ENCODE data around the gene ENO2. TPM values are rescaled to one million over a fixed set of nuclear protein-coding genes. Genes with fewer than 3 reads are reported as not detected.

ENO2 gene
- total and polyA plus RNA-seq, 2 donors from 2014 or later = 10.3 to 35.7 TPM

DNA sequence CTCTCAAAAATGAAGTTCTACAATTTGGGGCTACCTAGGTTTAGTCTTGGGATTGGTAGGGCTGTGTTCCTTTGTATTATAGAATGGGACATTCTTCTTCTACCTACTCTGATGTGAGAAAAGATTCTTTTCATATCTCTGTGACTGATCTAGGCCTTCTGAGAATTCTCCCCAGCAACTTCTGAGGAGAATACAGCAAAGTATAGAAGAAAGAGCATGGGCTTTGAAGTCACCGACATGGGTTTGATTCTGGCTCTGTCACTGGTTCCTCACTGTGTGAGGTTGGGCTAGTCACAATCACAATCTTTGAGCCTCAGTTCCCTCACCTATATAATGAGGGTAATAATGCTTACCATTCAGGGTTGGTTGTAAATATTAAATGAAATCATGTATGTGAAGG is 18.4 kb downstream of the ENO2 start:
- H3K36me3 ChIP-seq (ENCODE audit: control insufficient read depth in 2 of 3, insufficient read depth in 3 of 3, low read length in 3 of 3) = peaks cover 2 to 10% (median 3%) of the 10 kb centered on the region in 3 donors
- FAIRE-seq = no peak
- no peaks in the 10 kb centered on the region for H3K9me3 ChIP-seq (ENCODE audit: control insufficient read depth in 2 of 3, insufficient read depth in 1 of 3, low read length in 3 of 3)
- H3K27me3 ChIP-seq (ENCODE audit: control insufficient read depth, insufficient read depth, low read length) = no peaks in the 10 kb centered on the region
- intact Hi-C loops (cut with DNase I) = no loop called here
- TF ChIP-seq, protein P1, sequence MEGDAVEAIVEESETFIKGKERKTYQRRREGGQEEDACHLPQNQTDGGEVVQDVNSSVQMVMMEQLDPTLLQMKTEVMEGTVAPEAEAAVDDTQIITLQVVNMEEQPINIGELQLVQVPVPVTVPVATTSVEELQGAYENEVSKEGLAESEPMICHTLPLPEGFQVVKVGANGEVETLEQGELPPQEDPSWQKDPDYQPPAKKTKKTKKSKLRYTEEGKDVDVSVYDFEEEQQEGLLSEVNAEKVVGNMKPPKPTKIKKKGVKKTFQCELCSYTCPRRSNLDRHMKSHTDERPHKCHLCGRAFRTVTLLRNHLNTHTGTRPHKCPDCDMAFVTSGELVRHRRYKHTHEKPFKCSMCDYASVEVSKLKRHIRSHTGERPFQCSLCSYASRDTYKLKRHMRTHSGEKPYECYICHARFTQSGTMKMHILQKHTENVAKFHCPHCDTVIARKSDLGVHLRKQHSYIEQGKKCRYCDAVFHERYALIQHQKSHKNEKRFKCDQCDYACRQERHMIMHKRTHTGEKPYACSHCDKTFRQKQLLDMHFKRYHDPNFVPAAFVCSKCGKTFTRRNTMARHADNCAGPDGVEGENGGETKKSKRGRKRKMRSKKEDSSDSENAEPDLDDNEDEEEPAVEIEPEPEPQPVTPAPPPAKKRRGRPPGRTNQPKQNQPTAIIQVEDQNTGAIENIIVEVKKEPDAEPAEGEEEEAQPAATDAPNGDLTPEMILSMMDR (IDR thresholded peaks at IDR 0.05; ENCODE audit: borderline replicate concordance, extremely low read depth, insufficient read depth) = no peak
- no peak overlapping the region for H3K27ac ChIP-seq (ENCODE audit: low read depth in 2 of 2, low read length in 2 of 2)
- no peak overlapping the region for H3K9ac ChIP-seq (ENCODE audit: low read length in 3 of 3)
- peaks cover 0 to 24% (median 18%) of the 10 kb centered on the region in 3 donors for H3K4me1 ChIP-seq (ENCODE audit: control insufficient read depth in 2 of 3, insufficient read depth in 2 of 3, low read depth in 1 of 3, low read length in 3 of 3)
- no peak for DNase-seq
- no peak overlapping the region for H3K4me3 ChIP-seq (ENCODE audit: low read length in 3 of 3)

DNA sequence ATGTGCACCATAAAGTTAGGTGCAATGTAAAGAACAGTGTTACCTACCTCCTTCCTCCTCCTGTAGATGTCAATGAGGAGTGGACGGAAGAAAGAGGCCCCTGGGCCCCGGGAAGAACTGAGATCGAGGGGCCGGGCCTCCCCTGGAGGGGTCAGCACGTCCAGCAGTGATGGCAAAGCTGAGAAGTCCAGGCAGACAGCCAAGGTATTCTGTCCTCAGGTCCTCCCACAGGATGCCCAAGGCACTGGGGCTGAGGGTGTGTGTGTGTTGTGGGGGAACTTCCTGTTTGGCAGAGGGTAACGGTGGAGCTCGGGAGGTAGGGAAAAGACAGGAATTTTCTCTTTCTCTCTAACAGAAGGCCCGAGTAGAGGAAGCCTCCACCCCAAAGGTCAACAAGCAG is 19.7 kb downstream of the ENO2 start:
- intact Hi-C loops (cut with DNase I) = no loop called here
- no peaks in the 10 kb centered on the region for H3K9me3 ChIP-seq (ENCODE audit: control insufficient read depth in 2 of 3, insufficient read depth in 1 of 3, low read length in 3 of 3)
- no peaks in the 10 kb centered on the region for H3K27me3 ChIP-seq (ENCODE audit: control insufficient read depth, insufficient read depth, low read length)
- peaks cover 2 to 10% (median 3%) of the 10 kb centered on the region in 3 donors for H3K36me3 ChIP-seq (ENCODE audit: control insufficient read depth in 2 of 3, insufficient read depth in 3 of 3, low read length in 3 of 3)
- peaks cover 0 to 31% (median 29%) of the 10 kb centered on the region in 3 donors for H3K4me1 ChIP-seq (ENCODE audit: control insufficient read depth in 2 of 3, insufficient read depth in 2 of 3, low read depth in 1 of 3, low read length in 3 of 3)
- no peak for FAIRE-seq
- H3K9ac ChIP-seq (ENCODE audit: low read length in 3 of 3) = no peak overlapping the region
- no peak overlapping the region for H3K4me3 ChIP-seq (ENCODE audit: low read length in 3 of 3)
- DNase-seq = peak in 1 of 5 donors; percentile 77
- peak overlapping the region; percentile 38 to 73 for H3K27ac ChIP-seq (ENCODE audit: low read depth in 2 of 2, low read length in 2 of 2)
- TF ChIP-seq, protein P1 (IDR thresholded peaks at IDR 0.05; ENCODE audit: borderline replicate concordance, extremely low read depth, insufficient read depth) = no peak

DNA sequence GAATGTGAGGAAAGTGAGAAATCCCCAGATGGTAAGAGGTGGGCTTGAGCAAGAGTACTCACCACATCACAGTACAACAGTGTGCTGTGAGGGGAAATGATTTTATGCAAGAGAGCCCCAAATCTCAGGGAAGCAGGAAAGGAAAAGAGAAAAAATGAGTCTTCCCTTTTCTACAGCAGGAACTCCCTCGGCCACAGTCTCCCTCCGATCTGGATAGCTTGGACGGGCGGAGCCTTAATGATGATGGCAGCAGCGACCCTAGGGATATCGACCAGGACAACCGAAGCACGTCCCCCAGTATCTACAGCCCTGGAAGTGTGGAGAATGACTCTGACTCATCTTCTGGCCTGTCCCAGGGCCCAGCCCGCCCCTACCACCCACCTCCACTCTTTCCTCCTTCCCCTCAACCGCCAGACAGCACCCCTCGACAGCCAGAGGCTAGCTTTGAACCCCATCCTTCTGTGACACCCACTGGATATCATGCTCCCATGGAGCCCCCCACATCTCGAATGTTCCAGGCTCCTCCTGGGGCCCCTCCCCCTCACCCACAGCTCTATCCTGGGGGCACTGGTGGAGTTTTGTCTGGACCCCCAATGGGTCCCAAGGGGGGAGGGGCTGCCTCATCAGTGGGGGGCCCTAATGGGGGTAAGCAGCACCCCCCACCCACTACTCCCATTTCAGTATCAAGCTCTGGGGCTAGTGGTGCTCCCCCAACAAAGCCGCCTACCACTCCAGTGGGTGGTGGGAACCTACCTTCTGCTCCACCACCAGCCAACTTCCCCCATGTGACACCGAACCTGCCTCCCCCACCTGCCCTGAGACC is 21.2 kb downstream of the ENO2 start:
- H3K27me3 ChIP-seq (ENCODE audit: control insufficient read depth, insufficient read depth, low read length) = no peaks in the 10 kb centered on the region
- TF ChIP-seq, protein P1 (IDR thresholded peaks at IDR 0.05; ENCODE audit: borderline replicate concordance, extremely low read depth, insufficient read depth) = no peak
- peaks cover 0 to 21% (median 21%) of the 10 kb centered on the region in 3 donors for H3K4me1 ChIP-seq (ENCODE audit: control insufficient read depth in 2 of 3, insufficient read depth in 2 of 3, low read depth in 1 of 3, low read length in 3 of 3)
- H3K9me3 ChIP-seq (ENCODE audit: control insufficient read depth in 2 of 3, insufficient read depth in 1 of 3, low read length in 3 of 3) = no peaks in the 10 kb centered on the region
- DNase-seq = peak in 2 of 5 donors; percentile 65 to 73
- H3K9ac ChIP-seq (ENCODE audit: low read length in 3 of 3) = no peak overlapping the region
- intact Hi-C loops (cut with DNase I) = no loop called here
- FAIRE-seq = no peak
- peaks cover 2 to 10% (median 3%) of the 10 kb centered on the region in 3 donors for H3K36me3 ChIP-seq (ENCODE audit: control insufficient read depth in 2 of 3, insufficient read depth in 3 of 3, low read length in 3 of 3)
- H3K27ac ChIP-seq (ENCODE audit: low read depth in 2 of 2, low read length in 2 of 2) = no peak overlapping the region
- H3K4me3 ChIP-seq (ENCODE audit: low read length in 3 of 3) = no peak overlapping the region
